GM18873 (cell line): Measurements from ENCODE around the gene SGMS1.
"Not testable (repeated sequence)": the region's sequence is repeated elsewhere in the genome, so short reads cannot be mapped to it uniquely, and the experiment has no call there.

Experiments
- ATAC-seq: cut with Tn5 transposase; IDR thresholded peaks from one replicate; pipeline ENCODE4 v1.9.1; 2021; ENCODE audit warnings: mild to moderate bottlenecking, moderate library complexity, moderate number of reproducible peaks; ENCODE audit not compliant: unreplicated experiment, low FRiP score

The SGMS1 gene

GRCh38 chr10:50387732-50388073 is 236.1 kb downstream of the SGMS1 start:
- ATAC-seq, result peak; percentile 47

- ATAC-seq, result no peak
Observed at GRCh38 chr10:50387007-50387731, 236.6 kb downstream of the SGMS1 start.

- no peak for ATAC-seq
Observed at GRCh38 chr10:50385624-50386023, 238.1 kb downstream of the SGMS1 start.

GRCh38 chr10:50384898-50385297 is 238.9 kb downstream of the SGMS1 start:
- no peak for ATAC-seq

- ATAC-seq, result no peak
Observed at GRCh38 chr10:50384238-50384637, 239.5 kb downstream of the SGMS1 start.

GRCh38 chr10:50382576-50383023 is 241.2 kb downstream of the SGMS1 start:
- no peak for ATAC-seq

- no peak for ATAC-seq
Observed at GRCh38 chr10:50381642-50382041, 242.1 kb downstream of the SGMS1 start.

GRCh38 chr10:50379616-50380015 is 244.1 kb downstream of the SGMS1 start:
- ATAC-seq, result no peak

- ATAC-seq, result no peak
Observed at GRCh38 chr10:50375745-50376144, 248.0 kb downstream of the SGMS1 start.

- no peak for ATAC-seq
Observed at GRCh38 chr10:50375051-50375452, 248.7 kb downstream of the SGMS1 start.

GRCh38 chr10:50373821-50374501 is 249.8 kb downstream of the SGMS1 start:
- no peak for ATAC-seq

- ATAC-seq, result no peak
Observed at GRCh38 chr10:50369931-50370330, 253.8 kb downstream of the SGMS1 start.

- ATAC-seq, result no peak
Observed at GRCh38 chr10:50367732-50368131, 256.0 kb downstream of the SGMS1 start.

- ATAC-seq, result not testable (repeated sequence)
Observed at GRCh38 chr10:50366421-50366820, 257.3 kb downstream of the SGMS1 start.

GRCh38 chr10:50364730-50365129 is 259.0 kb downstream of the SGMS1 start:
- ATAC-seq, result not testable (repeated sequence)

- ATAC-seq, result peak; percentile 72
Observed at GRCh38 chr10:50362547-50363125, 261.1 kb downstream of the SGMS1 start.

- ATAC-seq, result no peak
Observed at GRCh38 chr10:50361946-50362345, 261.8 kb downstream of the SGMS1 start.

GRCh38 chr10:50360077-50360850 is 263.5 kb downstream of the SGMS1 start:
- ATAC-seq, result no peak

GRCh38 chr10:50358925-50359687 is 264.6 kb downstream of the SGMS1 start:
- ATAC-seq, result no peak

- ATAC-seq, result no peak
Observed at GRCh38 chr10:50358411-50358810, 265.3 kb downstream of the SGMS1 start.
